ENCODE results near the gene PDCD2.
"Not testable (repeated sequence)": the region's sequence is repeated elsewhere in the genome, so short reads cannot be mapped to it uniquely, and the experiment has no call there.

DNA sequence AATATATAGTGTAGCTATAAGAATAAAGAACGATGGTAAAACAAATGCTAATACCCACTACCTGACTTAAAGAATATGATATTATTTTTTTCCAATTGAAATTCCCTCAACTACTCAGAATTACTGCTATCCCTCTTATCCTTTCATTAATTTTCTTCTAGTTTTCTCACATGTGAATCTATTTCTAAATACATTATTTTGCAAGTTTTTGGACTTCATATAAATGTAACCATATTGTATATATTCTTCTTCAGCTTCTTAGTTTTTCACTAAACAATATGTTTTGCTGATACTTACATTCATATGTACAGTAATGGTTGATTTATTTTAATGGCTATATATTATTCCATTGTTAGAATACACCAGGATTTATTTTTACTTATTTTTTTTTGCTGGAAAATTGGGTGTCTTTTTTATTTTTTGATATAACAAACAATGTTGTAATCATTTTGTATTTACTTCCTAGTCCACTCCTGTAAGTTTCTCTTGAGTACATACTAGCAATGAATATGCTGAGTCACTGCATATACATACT lies 31.6 kb upstream of the PDCD2 start:
- TF ChIP-seq POLR2A (IDR thresholded peaks at IDR 0.05); POLR2AphosphoS5 (IDR thresholded peaks at IDR 0.05); EP300 (IDR thresholded peaks at IDR 0.05; ENCODE audit: low read depth): not testable (repeated sequence)
- TF ChIP-seq, protein P1, sequence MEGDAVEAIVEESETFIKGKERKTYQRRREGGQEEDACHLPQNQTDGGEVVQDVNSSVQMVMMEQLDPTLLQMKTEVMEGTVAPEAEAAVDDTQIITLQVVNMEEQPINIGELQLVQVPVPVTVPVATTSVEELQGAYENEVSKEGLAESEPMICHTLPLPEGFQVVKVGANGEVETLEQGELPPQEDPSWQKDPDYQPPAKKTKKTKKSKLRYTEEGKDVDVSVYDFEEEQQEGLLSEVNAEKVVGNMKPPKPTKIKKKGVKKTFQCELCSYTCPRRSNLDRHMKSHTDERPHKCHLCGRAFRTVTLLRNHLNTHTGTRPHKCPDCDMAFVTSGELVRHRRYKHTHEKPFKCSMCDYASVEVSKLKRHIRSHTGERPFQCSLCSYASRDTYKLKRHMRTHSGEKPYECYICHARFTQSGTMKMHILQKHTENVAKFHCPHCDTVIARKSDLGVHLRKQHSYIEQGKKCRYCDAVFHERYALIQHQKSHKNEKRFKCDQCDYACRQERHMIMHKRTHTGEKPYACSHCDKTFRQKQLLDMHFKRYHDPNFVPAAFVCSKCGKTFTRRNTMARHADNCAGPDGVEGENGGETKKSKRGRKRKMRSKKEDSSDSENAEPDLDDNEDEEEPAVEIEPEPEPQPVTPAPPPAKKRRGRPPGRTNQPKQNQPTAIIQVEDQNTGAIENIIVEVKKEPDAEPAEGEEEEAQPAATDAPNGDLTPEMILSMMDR (IDR thresholded peaks at IDR 0.05), result not testable (repeated sequence)
